GM12878 (cell line): ENCODE results near the gene CDH5.

Experiments
- BHLHE40 ChIP-seq, 2 experiments: fragments of 450-650 bp in 1 of 2; IDR thresholded peaks; 2 replicates each; pipeline ENCODE4 v1.6.1; 2011 to 2017; ENCODE audit warnings: low read depth in 2 of 2, borderline replicate concordance in 1 of 2, improper control_type of control experiment in 1 of 2, low read length in 1 of 2, mild to moderate bottlenecking in 1 of 2
- CHD2 ChIP-seq: IDR thresholded peaks from 2 replicates; pipeline ENCODE4 v1.6.1; 2011; ENCODE audit warnings: low read depth, low read length, improper control_type of control experiment, borderline replicate concordance
- CTCF ChIP-seq, 3 experiments: IDR thresholded peaks in 2 of 3; conservative IDR thresholded peaks in 1 of 3; 2 replicates each; pipeline ENCODE4 v1.5.1; 2011; ENCODE audit warnings: low read depth in 3 of 3, low read length in 3 of 3, mild to moderate bottlenecking in 3 of 3, control low read depth in 2 of 3, moderate library complexity in 2 of 3, inconsistent platforms in 1 of 3, mixed read lengths in 1 of 3; ENCODE audit not compliant: control insufficient read depth in 2 of 3, insufficient read depth in 1 of 3; ENCODE audit errors: extremely low read depth in 1 of 3
- JUND ChIP-seq: IDR thresholded peaks from 2 replicates; pipeline ENCODE4 v1.6.1; 2012; ENCODE audit warnings: low read depth, mild to moderate bottlenecking, low read length, improper control_type of control experiment, moderate library complexity
- POLR2A ChIP-seq: IDR thresholded peaks from 2 replicates; pipeline ENCODE4 v1.6.1; 2011; ENCODE audit warnings: low read depth, mild to moderate bottlenecking, low read length
- POLR2AphosphoS2 ChIP-seq: IDR thresholded peaks from 2 replicates; pipeline ENCODE4 v1.6.1; 2011; ENCODE audit warnings: low read depth, mild to moderate bottlenecking, low read length, improper control_type of control experiment, moderate library complexity
- POLR2AphosphoS5 ChIP-seq: IDR thresholded peaks from 2 replicates; pipeline ENCODE4 v1.6.1; 2011; ENCODE audit warnings: mild to moderate bottlenecking, low read length, inconsistent platforms
- RUNX3 ChIP-seq: IDR thresholded peaks from 2 replicates; pipeline ENCODE4 v1.6.1; 2012; ENCODE audit warnings: low read length, inconsistent platforms
- SKIL ChIP-seq: fragments of 450-650 bp; IDR thresholded peaks from 2 replicates; pipeline ENCODE4 v1.6.1; 2017; ENCODE audit warnings: mild to moderate bottlenecking, low read depth, inconsistent platforms; ENCODE audit not compliant: poor library complexity, severe bottlenecking
- SPI1 ChIP-seq: IDR thresholded peaks from 2 replicates; pipeline ENCODE4 v1.6.1; 2011; ENCODE audit warnings: low read depth, mild to moderate bottlenecking, low read length, moderate library complexity, borderline replicate concordance; ENCODE audit not compliant: insufficient read depth
- USF2 ChIP-seq: IDR thresholded peaks from 2 replicates; pipeline ENCODE4 v1.6.1; 2011; ENCODE audit warnings: low read depth, low read length, improper control_type of control experiment, borderline replicate concordance
- ZNF384 ChIP-seq: IDR thresholded peaks from 2 replicates; pipeline ENCODE4 v1.6.1; 2012; ENCODE audit warnings: low read depth, mild to moderate bottlenecking, low read length, improper control_type of control experiment, borderline replicate concordance

- TF ChIP-seq CTCF (IDR thresholded peaks at IDR 0.05 in 2 of 3, conservative IDR thresholded peaks at IDR 0.05 in 1 of 3; ENCODE audit: control insufficient read depth in 2 of 3, extremely low read depth in 1 of 3, insufficient read depth in 1 of 3, low read depth in 3 of 3, low read length in 3 of 3) = no peak
- TF ChIP-seq CHD2 = no peak
- no peak for TF ChIP-seq POLR2AphosphoS5
- no peak for TF ChIP-seq JUND
- no peak for TF ChIP-seq RUNX3
- TF ChIP-seq USF2 = no peak
- TF ChIP-seq SPI1 = no peak
- TF ChIP-seq SKIL = no peak
- TF ChIP-seq BHLHE40 (IDR thresholded peaks at IDR 0.05; ENCODE audit: borderline replicate concordance in 1 of 2, low read depth in 2 of 2, low read length in 1 of 2) = no peak
- no peak for TF ChIP-seq ZNF384
- TF ChIP-seq POLR2A = no peak
- TF ChIP-seq POLR2AphosphoS2 = no peak
Observed at GRCh38 chr16:66442502-66443268, 76.2 kb downstream of the CDH5 start.
